ENCODE data around the gene CDKN1B. TPM values are rescaled to one million over a fixed set of nuclear protein-coding genes. Genes with fewer than 3 reads are reported as not detected.
"Not testable (repeated sequence)": the region's sequence is repeated elsewhere in the genome, so short reads cannot be mapped to it uniquely, and the experiment has no call there.

Gene CDKN1B
- total RNA-seq, 1 experiment from 2014 or later = 33.1 TPM

GRCh38 chr12:12735301-12735700 lies 18.1 kb downstream of the CDKN1B start (continued):
- no peak for TF ChIP-seq POLR2AphosphoS5 (IDR thresholded peaks at IDR 0.05; ENCODE audit: low read depth, low read length)
- TF ChIP-seq ELF1 (IDR thresholded peaks at IDR 0.05; ENCODE audit: borderline replicate concordance, low read depth) = no peak

DNA sequence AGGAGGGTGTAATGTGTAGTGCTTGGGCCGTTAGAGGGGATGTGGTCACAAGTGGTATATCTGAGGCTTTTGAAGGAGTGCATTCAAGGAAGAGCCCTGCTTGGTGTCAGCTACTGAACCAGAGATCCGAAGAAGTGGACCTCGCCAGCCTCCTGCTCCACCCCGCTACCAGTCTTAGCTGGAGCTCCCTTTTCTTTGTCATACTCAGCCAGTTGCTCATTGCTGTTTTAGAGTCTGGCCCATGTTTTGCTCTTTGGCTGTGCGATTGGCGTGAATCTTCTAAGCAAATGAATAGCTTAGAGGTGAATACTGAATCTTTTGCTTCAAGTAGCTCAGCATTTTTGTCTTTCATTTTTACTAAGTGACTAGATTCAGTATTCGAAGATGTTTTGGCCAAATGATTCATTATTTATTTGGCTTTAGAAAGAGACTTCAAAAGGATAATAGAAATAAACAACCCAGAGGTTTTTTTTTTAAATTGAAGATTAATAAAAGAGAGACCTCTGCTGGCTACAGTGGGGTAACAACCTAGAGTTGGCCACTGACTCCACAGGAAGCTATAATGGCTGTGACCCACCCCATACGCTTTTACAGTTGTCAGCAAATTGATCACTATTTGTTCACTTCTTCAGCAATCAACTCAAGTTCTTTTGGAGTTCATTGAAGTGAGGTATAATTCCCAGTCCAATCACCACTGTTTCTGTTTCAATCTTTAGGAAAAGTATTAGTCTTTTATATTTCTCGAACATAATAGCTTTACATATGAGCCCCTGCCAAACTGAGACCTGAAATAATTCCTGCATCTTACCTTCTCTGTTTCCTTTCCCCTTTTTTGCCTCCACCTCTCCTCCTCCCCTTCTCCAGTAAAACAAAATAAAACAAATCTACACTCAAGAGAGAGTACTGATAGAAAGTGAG lies 19.9 kb downstream of the CDKN1B start:
- DNase-seq (ENCODE audit: low read depth, low spot score) (no peak), ATAC-seq (peak; percentile 89)
- BruUV-seq (replicated peaks) = no TSS peak
- no peaks in the 10 kb centered on the region for H3K36me3 ChIP-seq (ENCODE audit: control insufficient read depth in 1 of 2, insufficient read depth in 2 of 2, low read length in 2 of 2)
- 0 out of 2 replicates have a peak overlapping the region, but pooled peaks have one; percentile 7 for H3K9ac ChIP-seq (ENCODE audit: low read length)
- no peak overlapping the region for H2AFZ ChIP-seq (ENCODE audit: low read depth, low read length, poor library complexity, severe bottlenecking)
- no peaks in the 10 kb centered on the region for H4K20me1 ChIP-seq (ENCODE audit: insufficient read depth)
- H3K9me2 ChIP-seq (ENCODE audit: insufficient read depth) = no peaks in the 10 kb centered on the region
- no peak overlapping the region for H3K27ac ChIP-seq (ENCODE audit: low read depth, low read length)
- H3K9me3 ChIP-seq (ENCODE audit: control insufficient read depth in 1 of 2, insufficient read depth in 1 of 2, low read depth in 1 of 2, low read length in 2 of 2) = no peaks in the 10 kb centered on the region
- peak overlapping the region; percentile 23; the same call in 1 of the 2 replicates for H3K4me2 ChIP-seq (ENCODE audit: low read length)
- POLR2A ChIA-PET = interaction anchor here (1.2 to 1.4 kb wide), 6 partner anchors 9 to 380 kb away, joined by 3 to 7 read pairs (median 3); partner anchors contain the start of genes BORCS5 and GPRC5A
- H3K27me3 ChIP-seq (ENCODE audit: insufficient read depth, low read length) = no peaks in the 10 kb centered on the region
- CTCF ChIA-PET = interaction anchor here (0.6 to 2.8 kb wide), 28 partner anchors 10 to 1245 kb away, joined by 3 to 30 read pairs (median 5); partner anchors contain the start of gene BORCS5
- intact Hi-C loops (cut with micrococcal nuclease) = no loop called here
- peaks cover 0 to 10% of the 10 kb centered on the region in 2 experiments; a peak in 2 of 4 replicates for H3K4me1 ChIP-seq (ENCODE audit: control insufficient read depth in 1 of 2, insufficient read depth in 2 of 2, low read length in 2 of 2)
- no peaks in the 10 kb centered on the region; the same call in 1 of the 2 replicates for H3K79me2 ChIP-seq (ENCODE audit: insufficient read depth, low read length)
- TF ChIP-seq, protein P1, sequence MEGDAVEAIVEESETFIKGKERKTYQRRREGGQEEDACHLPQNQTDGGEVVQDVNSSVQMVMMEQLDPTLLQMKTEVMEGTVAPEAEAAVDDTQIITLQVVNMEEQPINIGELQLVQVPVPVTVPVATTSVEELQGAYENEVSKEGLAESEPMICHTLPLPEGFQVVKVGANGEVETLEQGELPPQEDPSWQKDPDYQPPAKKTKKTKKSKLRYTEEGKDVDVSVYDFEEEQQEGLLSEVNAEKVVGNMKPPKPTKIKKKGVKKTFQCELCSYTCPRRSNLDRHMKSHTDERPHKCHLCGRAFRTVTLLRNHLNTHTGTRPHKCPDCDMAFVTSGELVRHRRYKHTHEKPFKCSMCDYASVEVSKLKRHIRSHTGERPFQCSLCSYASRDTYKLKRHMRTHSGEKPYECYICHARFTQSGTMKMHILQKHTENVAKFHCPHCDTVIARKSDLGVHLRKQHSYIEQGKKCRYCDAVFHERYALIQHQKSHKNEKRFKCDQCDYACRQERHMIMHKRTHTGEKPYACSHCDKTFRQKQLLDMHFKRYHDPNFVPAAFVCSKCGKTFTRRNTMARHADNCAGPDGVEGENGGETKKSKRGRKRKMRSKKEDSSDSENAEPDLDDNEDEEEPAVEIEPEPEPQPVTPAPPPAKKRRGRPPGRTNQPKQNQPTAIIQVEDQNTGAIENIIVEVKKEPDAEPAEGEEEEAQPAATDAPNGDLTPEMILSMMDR (IDR thresholded peaks at IDR 0.05 in 2 of 3, conservative IDR thresholded peaks at IDR 0.05 in 1 of 3; ENCODE audit: borderline replicate concordance in 1 of 3, insufficient read depth in 1 of 3, low read depth in 2 of 3, low read length in 2 of 3) = peak; percentile 40 to 68 (median 59); a peak in 5 of 6 replicates
- no peak for TF ChIP-seq ELF1 (IDR thresholded peaks at IDR 0.05; ENCODE audit: borderline replicate concordance, low read depth)
- no peak for TF ChIP-seq JUND (IDR thresholded peaks at IDR 0.05)
- peak; percentile 59 for TF ChIP-seq RAD21 (IDR thresholded peaks at IDR 0.05; ENCODE audit: low read depth)
- RAD21 ChIA-PET (ENCODE audit: low non-redundant PET in 1 of 2, low total read pairs in 2 of 2, uncharacterized antibody in 2 of 2, unreplicated experiment in 2 of 2) = interaction anchor here (0.5 to 1.2 kb wide), 5 partner anchors 11 to 664 kb away, joined by 3 to 6 read pairs (median 3); no protein-coding TSS in a partner anchor
- no peak overlapping the region for H3K4me3 ChIP-seq (replicated peaks in 1 of 2; ENCODE audit: low read depth in 1 of 2, low read length in 2 of 2)

- RAD21 ChIA-PET (ENCODE audit: low non-redundant PET in 1 of 2, low total read pairs in 2 of 2, uncharacterized antibody in 2 of 2, unreplicated experiment in 2 of 2); H2AFZ ChIP-seq (ENCODE audit: low read depth, low read length, poor library complexity, severe bottlenecking); DNase-seq (ENCODE audit: low read depth, low spot score); BruUV-seq (replicated peaks); H3K36me3 ChIP-seq (ENCODE audit: control insufficient read depth in 1 of 2, insufficient read depth in 2 of 2, low read length in 2 of 2); ATAC-seq; H3K9me2 ChIP-seq (ENCODE audit: insufficient read depth); H3K27me3 ChIP-seq (ENCODE audit: insufficient read depth, low read length); H4K20me1 ChIP-seq (ENCODE audit: insufficient read depth); H3K9ac ChIP-seq (ENCODE audit: low read length); intact Hi-C loops (cut with micrococcal nuclease); H3K79me2 ChIP-seq (ENCODE audit: insufficient read depth, low read length); H3K4me2 ChIP-seq (ENCODE audit: low read length); H3K4me3 ChIP-seq (replicated peaks in 1 of 2; ENCODE audit: low read depth in 1 of 2, low read length in 2 of 2); H3K9me3 ChIP-seq (ENCODE audit: control insufficient read depth in 1 of 2, insufficient read depth in 1 of 2, low read depth in 1 of 2, low read length in 2 of 2); H3K27ac ChIP-seq (ENCODE audit: low read depth, low read length): not testable (repeated sequence)
- POLR2A ChIA-PET = interaction anchor here (1.4 kb wide), 1 partner anchor 11 kb away, joined by 3 read pairs; no protein-coding TSS in a partner anchor
- CTCF ChIA-PET = interaction anchor here (1.0 to 2.8 kb wide), 7 partner anchors 9 to 474 kb away, joined by 4 to 30 read pairs (median 6); no protein-coding TSS in a partner anchor
- H3K4me1 ChIP-seq (ENCODE audit: control insufficient read depth in 1 of 2, insufficient read depth in 2 of 2, low read length in 2 of 2) = peaks cover 0 to 10% of the 10 kb centered on the region in 2 experiments; a peak in 2 of 4 replicates
These were observed 21.0 kb downstream of the CDKN1B start for GRCh38 chr12:12738152-12738551.
